Natural killer cell (primary cell): ENCODE data around the gene POLR1A. TPM values are rescaled to one million over a fixed set of nuclear protein-coding genes. Genes with fewer than 3 reads are reported as not detected.
A peak's percentile ranks its signal among the peaks of the same experiment; 100 is the strongest.

ENCODE experiments used
- ATAC-seq, 3 donors: fragments of 150-1000 bp in 2 of 3; fragments of 200-7000 bp in 1 of 3; cut with Tn5 transposase; 1 replicate in 1 of 3; 2 replicates in 2 of 3; pipeline ENCODE4 v1.10.0; 2021; ENCODE audit warnings: mild to moderate bottlenecking in 2 of 3, moderate library complexity in 2 of 3
- DNase-seq, 2 donors: peaks; one replicate each; pipeline versions ENCODE4 v3.0.0 to v3.0.0-alpha.2; 2013 to 2021; ENCODE audit warnings: mixed read lengths in 1 of 2
- H3K27ac ChIP-seq: one replicate; pipeline ENCODE4 v1.5.1; 2013; ENCODE audit warnings: mild to moderate bottlenecking, low read length
- H3K27me3 ChIP-seq: one replicate; pipeline ENCODE4 v1.6.1; 2013; ENCODE audit warnings: low read length; ENCODE audit not compliant: control insufficient read depth, insufficient read depth
- H3K36me3 ChIP-seq: one replicate; pipeline ENCODE4 v1.6.1; 2013; ENCODE audit warnings: low read length; ENCODE audit not compliant: control insufficient read depth, insufficient read depth
- H3K4me1 ChIP-seq: one replicate; pipeline ENCODE4 v1.6.1; 2013; ENCODE audit warnings: low read length; ENCODE audit not compliant: control insufficient read depth, insufficient read depth
- H3K4me3 ChIP-seq: one replicate; pipeline ENCODE4 v1.5.1; 2013; ENCODE audit warnings: low read length
- H3K9me3 ChIP-seq: one replicate; pipeline ENCODE4 v1.6.1; 2013; ENCODE audit warnings: low read length; ENCODE audit not compliant: control insufficient read depth, insufficient read depth
- H3K27ac Mint-ChIP-seq, 2 donors: one replicate each; pipeline ENCODE4 v1.8.0; 2022; ENCODE audit warnings: mild to moderate bottlenecking in 2 of 2, mixed read lengths in 2 of 2, moderate library complexity in 1 of 2
- H3K27me3 Mint-ChIP-seq, 2 donors: one replicate each; pipeline ENCODE4 v1.8.0; 2022; ENCODE audit warnings: low read depth in 2 of 2, mixed read lengths in 2 of 2
- H3K36me3 Mint-ChIP-seq: one replicate; pipeline ENCODE4 v1.8.0; 2022; ENCODE audit warnings: mixed read lengths
- H3K4me1 Mint-ChIP-seq, 2 donors: one replicate each; pipeline ENCODE4 v1.8.0; 2022; ENCODE audit warnings: mixed read lengths in 2 of 2
- H3K4me3 Mint-ChIP-seq: one replicate; pipeline ENCODE4 v1.8.0; 2022; ENCODE audit warnings: mild to moderate bottlenecking, moderate library complexity, mixed read lengths
- H3K9me3 Mint-ChIP-seq, 2 donors: one replicate each; pipeline ENCODE4 v1.8.0; 2022; ENCODE audit warnings: mixed read lengths in 2 of 2
- CTCF ChIP-seq: fragments of 200-600 bp; IDR thresholded peaks from one replicate; pipeline ENCODE4 v1.8.0; 2022; ENCODE audit warnings: antibody characterized with exemption
- WGBS: methylation state at CpG from one replicate; pipeline ENCODE4 v1.1.7; 2013; ENCODE audit warnings: missing lambda C conversion rate; ENCODE audit not compliant: insufficient coverage; 5-methylcytosine and 5-hydroxymethylcytosine counted together
- intact Hi-C: fragments of 100-400 bp; cut with micrococcal nuclease; formaldehyde crosslinking; loops from one replicate; pipeline ENCODE4 v1.14.2; 2022
- total RNA-seq, 4 donors: library from RNA; stranded (reverse); fragments of 120-200 nt in 1 of 4; gene quantifications; one replicate each; pipeline versions ENCODE4 v1.2.3 to v1.2.4, GENCODE V29; 2013 to 2022

POLR1A gene
- total RNA-seq, 3 donors from 2014 or later (not counting 1 experiment from before 2014, with no cell fraction given) = 19.7 to 26.5 (median 22.8) TPM

GRCh38 chr2:86097114-86097896 lies 8.4 kb downstream of the POLR1A start:
- Mint-ChIP-seq H3K27ac (no peak overlapping the region), H3K27me3 (no peaks in the 10 kb centered on the region), H3K4me1 (peaks cover 7 to 10% of the 10 kb centered on the region in 2 donors), H3K36me3 (peaks cover 28% of the 10 kb centered on the region), H3K4me3 (no peak overlapping the region), H3K9me3 (no peaks in the 10 kb centered on the region)
- Histone ChIP-seq H3K9me3 (no peaks in the 10 kb centered on the region), H3K4me1 (no peaks in the 10 kb centered on the region), H3K36me3 (peaks cover 48% of the 10 kb centered on the region), H3K27me3 (no peaks in the 10 kb centered on the region), H3K27ac (no peak overlapping the region), H3K4me3 (no peak overlapping the region)
- no peak for ATAC-seq
- intact Hi-C loops = no loop called here
- DNase-seq = no peak
- WGBS = 93% methylated on average over 1 of the region's 3 CpGs
- no peak for TF ChIP-seq CTCF

DNA sequence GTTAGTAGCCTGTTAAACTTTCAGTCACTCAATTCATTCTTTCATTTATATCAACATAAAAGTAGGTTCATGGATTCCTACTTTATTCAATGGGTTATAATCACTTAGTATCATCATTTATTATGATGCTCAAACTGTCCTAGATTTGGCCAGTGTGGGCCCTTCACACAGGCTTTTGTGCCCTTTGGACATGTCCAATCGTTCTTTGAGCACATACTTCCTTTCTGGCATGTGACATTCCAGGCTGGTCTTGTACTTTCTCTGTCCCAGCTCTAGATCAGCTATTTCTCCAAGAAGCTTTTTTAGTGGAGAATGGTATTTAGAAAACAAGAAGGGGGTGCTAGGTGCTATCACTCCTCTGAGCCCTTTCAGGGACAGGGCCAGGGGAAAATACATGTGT lies 11.5 kb downstream of the POLR1A start:
- Mint-ChIP-seq H3K4me1 (peaks cover 5 to 7% of the 10 kb centered on the region in 2 donors), H3K27ac (no peak overlapping the region), H3K4me3 (no peak overlapping the region), H3K9me3 (no peaks in the 10 kb centered on the region), H3K27me3 (no peaks in the 10 kb centered on the region), H3K36me3 (peaks cover 33% of the 10 kb centered on the region)
- no peak overlapping the region for H3K27ac ChIP-seq
- intact Hi-C loops = no loop called here
- H3K4me3 ChIP-seq = no peak overlapping the region
- WGBS = 87% methylated on average over 1 of the region's 1 CpG
- no peaks in the 10 kb centered on the region for H3K4me1 ChIP-seq
- ATAC-seq (no peak), DNase-seq (no peak)
- no peaks in the 10 kb centered on the region for H3K27me3 ChIP-seq
- H3K9me3 ChIP-seq = no peaks in the 10 kb centered on the region
- TF ChIP-seq CTCF = no peak
- peaks cover 48% of the 10 kb centered on the region for H3K36me3 ChIP-seq

GRCh38 chr2:86087936-86088850 lies 17.5 kb downstream of the POLR1A start:
- intact Hi-C loops = no loop called here

More at GRCh38 chr2:86087936-86088850, 17.5 kb downstream of the POLR1A start:
- Histone ChIP-seq H3K4me1 (no peaks in the 10 kb centered on the region), H3K36me3 (peaks cover 43% of the 10 kb centered on the region), H3K27ac (no peak overlapping the region), H3K4me3 (no peak overlapping the region), H3K9me3 (no peaks in the 10 kb centered on the region), H3K27me3 (no peaks in the 10 kb centered on the region)
- no peaks in the 10 kb centered on the region for H3K4me1 Mint-ChIP-seq
- TF ChIP-seq CTCF = no peak
- WGBS = 91% methylated on average over 14 of the region's 14 CpGs
- no peak overlapping the region for H3K4me3 Mint-ChIP-seq
- H3K9me3 Mint-ChIP-seq = no peaks in the 10 kb centered on the region
- H3K27me3 Mint-ChIP-seq = no peaks in the 10 kb centered on the region
- H3K36me3 Mint-ChIP-seq = peaks cover 9% of the 10 kb centered on the region
- no peak for ATAC-seq
- peak in 1 of 2 donors; percentile 22 for DNase-seq
- H3K27ac Mint-ChIP-seq = no peak overlapping the region
